Upper lobe of left lung (tissue), 6 donors: Measurements from ENCODE around the gene IBA57. TPM values are rescaled to one million over a fixed set of nuclear protein-coding genes. Genes with fewer than 3 reads are reported as not detected.
A peak's percentile ranks its signal among the peaks of the same experiment; 100 is the strongest.

Experiments used
- ATAC-seq, 2 donors: fragments of 200-7000 bp; cut with Tn5 transposase; one replicate each; pipeline ENCODE4 v1.9.1; 2022; ENCODE audit warnings: mild to moderate bottlenecking in 2 of 2, moderate library complexity in 2 of 2; ENCODE audit not compliant: low FRiP score in 2 of 2
- DNase-seq, 2 donors: peaks; one replicate each; pipeline ENCODE4 v3.0.0-alpha.2; 2019 to 2020
- H3K27ac ChIP-seq, 4 donors: fragments of 200-600 bp; sonication (generic); one replicate each; pipeline ENCODE4 v1.5.1; 2016 to 2019
- H3K27me3 ChIP-seq, 4 donors: fragments of 200-600 bp; sonication (generic); one replicate each; pipeline ENCODE4 v1.5.1; 2017 to 2019
- H3K36me3 ChIP-seq, 4 donors: fragments of 200-600 bp; sonication (generic); one replicate each; pipeline ENCODE4 v1.5.1; 2016 to 2019
- H3K4me1 ChIP-seq, 4 donors: fragments of 200-600 bp; sonication (generic); one replicate each; pipeline ENCODE4 v1.5.1; 2018 to 2019
- H3K4me3 ChIP-seq, 4 donors: fragments of 200-600 bp; sonication (generic); one replicate each; pipeline ENCODE4 v1.5.1; 2017 to 2019; ENCODE audit warnings: mild to moderate bottlenecking in 2 of 4, moderate library complexity in 1 of 4
- H3K9me3 ChIP-seq, 4 donors: fragments of 200-600 bp; sonication (generic); one replicate each; pipeline ENCODE4 v1.5.1; 2018 to 2019
- EP300 ChIP-seq, 4 donors: sonication (generic); formaldehyde crosslinking; IDR thresholded peaks; one replicate each; pipeline ENCODE4 v1.5.1; 2017; ENCODE audit warnings: antibody characterized with exemption in 4 of 4, control low read depth in 2 of 4
- POLR2A ChIP-seq, 4 donors: fragments of 450-650 bp; IDR thresholded peaks; one replicate each; pipeline ENCODE4 v1.5.1; 2016 to 2017; ENCODE audit warnings: antibody characterized with exemption in 4 of 4, mild to moderate bottlenecking in 2 of 4
- POLR2AphosphoS5 ChIP-seq, 2 donors: sonication (generic); formaldehyde crosslinking; IDR thresholded peaks; one replicate each; pipeline ENCODE4 v1.5.1; 2017; ENCODE audit warnings: antibody characterized with exemption in 2 of 2
- WGBS, 2 donors: methylation state at CpG; one replicate each; pipeline ENCODE4 v1.1.5; 2017 to 2018; 5-methylcytosine and 5-hydroxymethylcytosine counted together
- total RNA-seq, 6 donors: library from RNA; depleted of rRNA in 4 of 6; stranded (reverse); fragments of >200 nt in 4 of 6; gene quantifications; one replicate each; pipeline versions ENCODE4 v1.1.0 to v1.2.1, GENCODE V29; 2016 to 2021
- TF ChIP-seq, protein P1 (sequence below), 6 experiments: fragments of 450-650 bp in 4 of 6; fragments of 200-600 bp in 2 of 6; sonication (generic) in 2 of 6; IDR thresholded peaks; one replicate each; pipeline ENCODE4 v1.5.1; 2016 to 2019; ENCODE audit warnings: antibody characterized with exemption in 6 of 6
- donor health status: DM: no; HTN: no; CAD: no; lungs with moderate emphysema.
- donor health status: DM: no; HTN: yes; CAD: no; lungs with severe emphysema.

The IBA57 gene
- total RNA-seq, 6 donors from 2014 or later, result 6.1 to 19.3 (median 13.9) TPM

DNA sequence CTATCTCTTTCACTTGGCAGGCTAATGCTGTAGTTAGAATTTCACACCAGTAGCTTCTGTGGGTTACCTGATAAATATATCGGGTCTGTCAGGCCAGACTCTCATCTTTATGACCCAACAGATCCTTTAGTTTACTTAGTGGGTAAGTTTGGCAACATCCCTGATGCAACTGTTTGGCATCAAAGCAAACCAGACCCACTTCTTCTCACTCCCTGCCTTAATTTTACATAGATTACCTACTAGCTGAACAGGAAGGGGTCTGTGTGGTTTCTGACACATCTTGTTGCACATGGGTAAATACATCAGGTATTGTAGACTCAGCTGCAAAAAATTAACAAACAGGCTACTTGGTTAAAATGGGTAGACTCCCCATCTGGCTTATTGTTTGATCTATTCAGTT is 28.7 kb upstream of the IBA57 start:
- DNase-seq (no peak), ATAC-seq (no peak)
- peaks cover 10 to 20% (median 12%) of the 10 kb centered on the region in 4 donors for H3K4me1 ChIP-seq
- H3K27ac ChIP-seq, result no peak overlapping the region
- 41 to 48% methylated on average over 1 of the region's 1 CpG for whole genome bisulfite sequencing, 2 donors
- H3K27me3 ChIP-seq, result no peaks in the 10 kb centered on the region
- no peaks in the 10 kb centered on the region for H3K9me3 ChIP-seq
- H3K4me3 ChIP-seq, result no peak overlapping the region
- peaks cover 0 to 6% (median 1%) of the 10 kb centered on the region in 4 donors for H3K36me3 ChIP-seq
- TF ChIP-seq POLR2AphosphoS5 (IDR thresholded peaks at IDR 0.05), result no peak
- no peak for TF ChIP-seq EP300 (IDR thresholded peaks at IDR 0.05)
- no peak for TF ChIP-seq POLR2A (IDR thresholded peaks at IDR 0.05)
- TF ChIP-seq, protein P1, sequence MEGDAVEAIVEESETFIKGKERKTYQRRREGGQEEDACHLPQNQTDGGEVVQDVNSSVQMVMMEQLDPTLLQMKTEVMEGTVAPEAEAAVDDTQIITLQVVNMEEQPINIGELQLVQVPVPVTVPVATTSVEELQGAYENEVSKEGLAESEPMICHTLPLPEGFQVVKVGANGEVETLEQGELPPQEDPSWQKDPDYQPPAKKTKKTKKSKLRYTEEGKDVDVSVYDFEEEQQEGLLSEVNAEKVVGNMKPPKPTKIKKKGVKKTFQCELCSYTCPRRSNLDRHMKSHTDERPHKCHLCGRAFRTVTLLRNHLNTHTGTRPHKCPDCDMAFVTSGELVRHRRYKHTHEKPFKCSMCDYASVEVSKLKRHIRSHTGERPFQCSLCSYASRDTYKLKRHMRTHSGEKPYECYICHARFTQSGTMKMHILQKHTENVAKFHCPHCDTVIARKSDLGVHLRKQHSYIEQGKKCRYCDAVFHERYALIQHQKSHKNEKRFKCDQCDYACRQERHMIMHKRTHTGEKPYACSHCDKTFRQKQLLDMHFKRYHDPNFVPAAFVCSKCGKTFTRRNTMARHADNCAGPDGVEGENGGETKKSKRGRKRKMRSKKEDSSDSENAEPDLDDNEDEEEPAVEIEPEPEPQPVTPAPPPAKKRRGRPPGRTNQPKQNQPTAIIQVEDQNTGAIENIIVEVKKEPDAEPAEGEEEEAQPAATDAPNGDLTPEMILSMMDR (IDR thresholded peaks at IDR 0.05), result no peak

DNA sequence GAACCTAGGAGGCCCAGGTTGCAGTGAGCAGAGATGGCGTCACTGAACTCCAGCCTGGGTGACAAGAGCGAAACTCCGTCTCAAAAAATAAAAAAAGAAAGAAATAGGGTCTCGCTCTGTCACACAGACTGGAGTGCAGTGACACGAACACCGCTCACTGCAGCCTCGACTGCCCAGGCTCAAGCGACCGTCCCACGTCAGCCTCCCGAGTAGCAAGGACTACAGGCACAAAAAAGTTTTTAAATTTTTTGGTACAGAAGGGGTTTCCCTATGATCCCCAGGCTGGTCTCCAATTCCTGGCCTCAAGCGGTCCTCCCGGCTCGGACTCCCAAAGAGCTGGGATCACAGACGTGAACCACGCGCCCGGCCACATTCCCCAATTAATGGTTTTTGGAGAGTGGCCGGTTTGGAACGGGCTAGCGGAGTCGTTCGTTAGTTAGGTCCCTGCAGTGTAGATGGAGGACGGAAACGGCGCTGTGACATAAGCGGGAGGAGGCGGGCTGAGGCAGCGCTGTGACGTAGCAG is 26.1 kb upstream of the IBA57 start:
- DNase-seq (peak in 1 of 2 donors; percentile 68), ATAC-seq (no peak)
- WGBS, 2 donors, result 27 to 29% methylated on average over 21 to 24 of the region's 30 CpGs
- TF ChIP-seq POLR2A (IDR thresholded peaks at IDR 0.05) (no peak), POLR2AphosphoS5 (IDR thresholded peaks at IDR 0.05) (no peak), EP300 (IDR thresholded peaks at IDR 0.05) (no peak)
- H3K4me3 ChIP-seq, result peak overlapping the region; percentile 27 to 97 (median 89)
- H3K27me3 ChIP-seq, result no peaks in the 10 kb centered on the region
- H3K27ac ChIP-seq, result peak overlapping the region; percentile 97 to 98 (median 98)
- peaks cover 0 to 20% (median 6%) of the 10 kb centered on the region in 4 donors for H3K36me3 ChIP-seq
- no peaks in the 10 kb centered on the region for H3K9me3 ChIP-seq
- H3K4me1 ChIP-seq, result peaks cover 35 to 45% (median 37%) of the 10 kb centered on the region in 4 donors

DNA sequence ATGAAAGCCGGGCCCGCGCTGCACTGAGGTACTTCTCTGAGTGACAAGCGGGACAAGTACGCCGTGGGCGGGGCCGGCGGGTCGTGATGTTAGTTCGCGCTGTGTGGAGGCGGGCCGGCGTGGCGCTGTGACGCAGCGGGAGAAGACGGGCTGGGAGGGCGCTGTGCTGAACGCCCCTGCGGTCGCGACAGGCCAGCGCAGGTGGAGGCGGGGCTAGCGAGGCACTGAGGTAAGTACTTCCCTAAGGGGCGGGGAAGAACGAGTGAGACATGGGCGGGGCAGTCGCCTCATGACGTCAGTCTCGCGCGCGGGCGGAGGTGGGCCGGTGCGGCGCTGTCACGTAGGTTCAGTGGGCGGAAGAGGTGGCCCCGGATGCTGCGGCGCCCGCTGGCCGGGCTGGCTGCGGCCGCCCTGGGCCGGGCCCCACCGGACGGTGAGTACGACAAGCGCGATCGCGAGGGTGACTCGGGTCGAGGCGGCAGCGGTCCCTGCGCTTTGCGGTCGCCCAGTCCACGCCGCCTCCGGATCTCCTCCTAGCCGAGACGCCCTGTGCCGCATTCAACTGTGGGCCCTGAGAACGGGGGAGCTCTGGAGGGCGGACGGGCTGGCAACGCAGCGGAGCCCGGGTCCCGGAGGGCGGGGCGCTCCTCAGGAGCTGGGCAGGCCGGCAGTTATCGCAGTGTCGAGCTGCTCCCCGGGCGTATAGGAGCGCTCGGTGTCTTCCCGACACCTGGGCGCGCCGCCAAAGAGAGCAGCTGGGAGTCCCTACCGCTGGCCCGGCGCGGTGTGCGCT is 25.5 kb upstream of the IBA57 start, which contains the start of gene GUK1:
Gene GUK1, plus strand, starts transcription at position 349 of the 793 bp plus-strand sequence. Its CDS starts 24 bp downstream, at position 373.
- peak within 1 kb of the TSS; percentile 97 to 98 (median 98) for H3K27ac ChIP-seq
- H3K4me3 ChIP-seq, result peak within 1 kb of the TSS; percentile 84 to 97 (median 90)
- peaks cover 0 to 26% (median 7%) of the 10 kb centered on the region in 4 donors for H3K36me3 ChIP-seq
- no peaks in the 10 kb centered on the region for H3K9me3 ChIP-seq
- peak; percentile 96 to 99 for ATAC-seq
- peak in 1 of 4 donors; percentile 84 for TF ChIP-seq EP300 (IDR thresholded peaks at IDR 0.05)
- TF ChIP-seq, protein P1 (IDR thresholded peaks at IDR 0.05), result peak in 4 of 6 experiments; percentile 66 to 84 (median 74)
- peak; percentile 52 to 99 (median 98) for TF ChIP-seq POLR2A (IDR thresholded peaks at IDR 0.05)
- peak; percentile 91 to 96 for TF ChIP-seq POLR2AphosphoS5 (IDR thresholded peaks at IDR 0.05)
- 1 to 3% methylated on average over 8 to 55 of the region's 95 CpGs for WGBS, 2 donors
- H3K27me3 ChIP-seq, result no peaks in the 10 kb centered on the region
- peak; percentile 100 for DNase-seq
- H3K4me1 ChIP-seq, result peaks cover 42 to 52% (median 42%) of the 10 kb centered on the region in 4 donors

- ATAC-seq (no peak), DNase-seq (no peak)
- WGBS, 2 donors, result 8 to 13% methylated on average over 12 to 14 of the region's 25 CpGs
- Histone ChIP-seq H3K27ac (peak overlapping the region; percentile 97 to 98 (median 98)), H3K9me3 (no peaks in the 10 kb centered on the region), H3K4me1 (peaks cover 42 to 58% (median 46%) of the 10 kb centered on the region in 4 donors), H3K27me3 (no peaks in the 10 kb centered on the region), H3K4me3 (peak overlapping the region; percentile 84 to 97 (median 90)), H3K36me3 (peaks cover 0 to 32% (median 13%) of the 10 kb centered on the region in 4 donors)
- TF ChIP-seq, protein P1 (IDR thresholded peaks at IDR 0.05), result no peak
- TF ChIP-seq POLR2A (IDR thresholded peaks at IDR 0.05) (no peak), POLR2AphosphoS5 (IDR thresholded peaks at IDR 0.05) (no peak), EP300 (IDR thresholded peaks at IDR 0.05) (no peak)
Observed at GRCh38 chr1:228140724-228141225, 24.8 kb upstream of the IBA57 start.
